GM21381 (cell line): ENCODE data around the gene USF1.
"Not testable (repeated sequence)": the region's sequence is repeated elsewhere in the genome, so short reads cannot be mapped to it uniquely, and the experiment has no call there.

Source experiments
- ATAC-seq: cut with Tn5 transposase; IDR thresholded peaks from one replicate; pipeline ENCODE4 v1.9.1; 2021; ENCODE audit warnings: mild to moderate bottlenecking, moderate library complexity; ENCODE audit not compliant: unreplicated experiment

Gene USF1

GRCh38 chr1:161079436-161080110 lies 33.8 kb upstream of the USF1 start:
- no peak for ATAC-seq

- ATAC-seq, result no peak
These were observed 31.6 kb upstream of the USF1 start for GRCh38 chr1:161077426-161077825.

GRCh38 chr1:161076410-161076809 lies 30.6 kb upstream of the USF1 start:
- ATAC-seq, result no peak

- no peak for ATAC-seq
These were observed 29.0 kb upstream of the USF1 start for GRCh38 chr1:161074676-161075368.

GRCh38 chr1:161073474-161074121 lies 27.8 kb upstream of the USF1 start:
- ATAC-seq, result no peak

- ATAC-seq, result no peak
These were observed 27.1 kb upstream of the USF1 start for GRCh38 chr1:161072751-161073449.

GRCh38 chr1:161071886-161072371 lies 26.2 kb upstream of the USF1 start:
- ATAC-seq, result no peak

- ATAC-seq, result no peak
These were observed 25.0 kb upstream of the USF1 start for GRCh38 chr1:161070761-161071160.

GRCh38 chr1:161069731-161070270 lies 24.0 kb upstream of the USF1 start, which contains the start of gene ARHGAP30:
Gene ARHGAP30, minus strand, starts transcription at chr1:161069891. Its CDS starts 267 bp downstream, at chr1:161069624.
- peak; percentile 82 for ATAC-seq

GRCh38 chr1:161069241-161069640 lies 23.5 kb upstream of the USF1 start:
- peak; percentile 5 for ATAC-seq

GRCh38 chr1:161068306-161069234 lies 22.8 kb upstream of the USF1 start:
- peak; percentile 49 for ATAC-seq

GRCh38 chr1:161066694-161067093 lies 20.9 kb upstream of the USF1 start:
- no peak for ATAC-seq

- ATAC-seq, result not testable (repeated sequence)
These were observed 19.9 kb upstream of the USF1 start for GRCh38 chr1:161065681-161066080.

- not testable (repeated sequence) for ATAC-seq
These were observed 18.2 kb upstream of the USF1 start for GRCh38 chr1:161063936-161064335.

GRCh38 chr1:161061419-161061818 lies 15.6 kb upstream of the USF1 start:
- ATAC-seq, result no peak

GRCh38 chr1:161059293-161059692 lies 13.5 kb upstream of the USF1 start:
- no peak for ATAC-seq

GRCh38 chr1:161054805-161055204 lies 9.0 kb upstream of the USF1 start:
- ATAC-seq, result no peak

- ATAC-seq, result no peak
These were observed 8.5 kb upstream of the USF1 start for GRCh38 chr1:161054232-161054631.

- ATAC-seq, result no peak
These were observed 7.1 kb upstream of the USF1 start for GRCh38 chr1:161052899-161053298.

GRCh38 chr1:161051219-161051618 lies 5.4 kb upstream of the USF1 start:
- ATAC-seq, result no peak
